C4-2B (cell line): ENCODE results near the gene ERICH6.

Source experiments
- H3K27ac ChIP-seq: fragments of 450-650 bp; 2 replicates; pipeline ENCODE4 v1.5.1; 2017
- CTCF ChIP-seq: fragments of 450-650 bp; conservative IDR thresholded peaks from 2 replicates; pipeline ENCODE4 v1.5.1; 2017; ENCODE audit warnings: mild to moderate bottlenecking
- ZFX ChIP-seq: fragments of 450-650 bp; IDR thresholded peaks from 2 replicates; pipeline ENCODE4 v1.6.1; 2017

The ERICH6 gene

GRCh38 chr3:150611666-150612065 is 92.1 kb downstream of the ERICH6 start:
- no peak for TF ChIP-seq ZFX
- no peak for TF ChIP-seq CTCF
- no peak overlapping the region for H3K27ac ChIP-seq

DNA sequence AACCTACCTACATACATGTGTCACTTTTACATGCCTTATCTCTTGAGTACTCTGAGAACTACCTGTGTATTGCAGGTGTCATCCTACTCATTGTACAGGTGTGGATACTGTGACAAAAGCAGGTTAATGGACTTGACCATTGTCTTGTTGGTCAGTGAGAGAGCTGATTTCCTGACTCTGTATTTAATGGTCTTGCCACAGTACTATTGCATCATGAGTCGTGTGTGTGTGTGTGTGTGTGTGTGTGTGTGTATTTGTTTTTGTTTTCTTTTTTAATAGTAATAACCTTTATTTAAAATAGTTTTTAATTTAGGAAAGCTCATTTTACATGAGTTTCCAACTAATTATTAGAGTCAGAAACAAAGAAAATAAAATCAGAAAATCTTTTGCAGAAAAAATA is 92.9 kb downstream of the ERICH6 start:
- H3K27ac ChIP-seq = no peak overlapping the region
- TF ChIP-seq CTCF (no peak), ZFX (no peak)

DNA sequence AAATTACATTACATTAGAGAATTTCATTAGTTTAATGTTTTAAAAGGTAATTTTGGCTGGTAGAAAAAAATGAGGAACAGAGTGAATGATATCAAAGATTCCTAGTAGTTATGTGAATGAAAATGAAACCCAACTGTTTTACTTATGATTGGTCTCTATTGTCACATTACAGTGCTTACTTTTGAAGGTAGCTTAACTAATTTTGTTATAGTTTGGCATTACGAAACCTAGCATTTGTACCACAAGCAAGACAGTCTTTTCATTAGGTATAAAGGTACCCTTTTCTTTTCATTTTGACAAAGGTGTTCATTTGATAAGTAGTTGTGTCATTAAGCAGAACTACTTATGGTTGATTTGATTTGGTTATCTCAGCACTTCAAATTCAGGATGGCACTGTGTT is 93.7 kb downstream of the ERICH6 start:
- no peak overlapping the region for H3K27ac ChIP-seq
- TF ChIP-seq CTCF (no peak), ZFX (no peak)
